Fibroblast of upper back skin (primary cell): ENCODE measurements around the gene POTEE.
"Not testable (repeated sequence)": the region's sequence is repeated elsewhere in the genome, so short reads cannot be mapped to it uniquely, and the experiment has no call there.

Source experiments
- DNase-seq: peaks from one replicate; pipeline ENCODE4 v3.0.0-alpha.2; 2013

The POTEE gene

DNA sequence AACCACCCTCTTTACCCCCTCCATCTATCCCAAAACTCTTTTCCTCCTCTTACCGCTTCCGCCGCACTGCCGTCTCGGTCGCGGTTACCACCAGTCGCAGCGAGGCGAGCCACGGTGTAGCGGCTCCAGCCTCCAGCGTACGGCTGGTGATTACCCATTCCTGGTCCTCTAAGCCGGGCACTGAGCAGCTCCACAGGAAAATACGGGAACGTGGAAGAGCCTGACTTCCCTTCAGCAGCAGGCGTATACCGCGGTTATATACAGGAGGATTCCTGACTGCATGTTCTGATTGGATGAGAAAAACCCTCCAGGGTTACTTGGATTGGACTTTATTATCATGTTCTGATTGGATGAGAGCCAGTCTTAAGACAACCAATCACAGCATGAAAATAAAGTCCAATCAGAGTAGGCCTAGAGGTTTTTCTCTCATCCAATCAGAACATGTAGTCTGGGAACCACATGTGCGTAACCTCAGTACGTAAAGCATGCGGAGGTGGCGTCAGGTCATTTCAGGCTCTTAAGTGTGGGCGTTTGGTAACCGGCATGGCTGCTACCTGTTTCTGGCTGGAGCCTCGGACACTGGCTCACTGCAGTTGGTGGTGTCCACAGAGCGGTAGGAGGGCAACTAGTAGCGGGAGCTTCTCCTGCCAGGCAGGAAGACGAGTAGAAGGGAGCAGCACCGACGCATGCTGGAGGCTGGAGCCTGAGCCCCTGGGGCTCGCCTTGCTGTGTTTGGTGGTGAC is at the start of gene POTEE:
TSS of gene POTEE (plus strand) at position 507 of the 743 bp plus-strand sequence. CDS start 8,867 bp downstream, outside the sequence.
- DNase-seq, result not testable (repeated sequence)

GRCh38 chr2:131165562-131165961 is 43.8 kb upstream of the POTEE start:
- not testable (repeated sequence) for DNase-seq

GRCh38 chr2:131168538-131168937 is 40.8 kb upstream of the POTEE start:
- DNase-seq, result no peak

DNA sequence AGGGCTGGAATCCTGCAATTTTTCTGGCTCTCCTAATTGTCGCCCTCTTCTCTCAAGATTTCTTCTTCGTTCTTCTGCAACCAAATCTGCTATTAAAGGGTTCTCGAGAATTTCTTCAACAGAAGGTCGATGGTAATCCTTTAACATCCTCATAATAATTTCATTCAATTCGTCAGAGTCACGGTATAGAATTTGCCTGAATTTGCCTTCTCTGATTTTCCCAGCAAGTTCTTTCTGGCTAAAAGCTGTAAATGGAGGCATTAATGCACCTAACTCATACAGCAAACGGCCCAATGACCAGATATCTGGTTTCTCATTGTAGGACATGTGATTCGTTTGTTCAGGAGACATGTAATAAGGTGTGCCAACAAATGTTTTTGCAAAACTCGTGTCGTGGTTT is 31.3 kb upstream of the POTEE start:
- not testable (repeated sequence) for DNase-seq

DNA sequence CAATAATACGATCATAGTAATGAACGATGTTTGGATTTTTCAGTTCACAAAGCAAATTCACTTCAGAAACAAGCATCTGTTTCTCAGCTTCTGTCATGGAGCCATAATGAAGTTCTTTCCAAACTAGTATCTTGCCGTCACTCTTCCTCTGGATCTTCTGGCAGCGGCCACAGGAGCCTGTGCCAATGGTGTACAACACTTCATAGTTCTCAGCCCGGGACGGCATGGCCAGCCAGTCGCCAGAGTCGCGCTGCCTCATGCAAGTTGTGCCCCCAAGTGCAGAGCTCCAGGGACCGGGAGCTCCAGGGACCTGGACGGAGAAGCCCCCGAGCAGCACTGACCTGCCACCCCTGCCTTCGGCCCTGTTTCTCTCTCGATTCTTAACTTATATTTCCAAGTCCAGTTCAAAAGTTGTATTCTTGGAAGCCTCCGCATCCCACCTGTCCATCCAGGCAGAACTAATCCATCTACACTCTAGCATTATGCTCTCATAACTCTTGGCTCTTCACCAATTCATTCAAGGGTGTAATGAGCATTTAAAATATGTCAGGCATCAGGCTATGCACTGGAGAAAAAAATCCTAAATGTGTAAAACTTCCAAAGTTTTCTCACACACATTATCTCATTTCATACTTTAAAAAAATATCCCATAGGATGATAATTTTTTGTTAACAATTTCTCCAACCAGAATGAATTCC is 30.5 kb upstream of the POTEE start:
- DNase-seq, result not testable (repeated sequence)

DNA sequence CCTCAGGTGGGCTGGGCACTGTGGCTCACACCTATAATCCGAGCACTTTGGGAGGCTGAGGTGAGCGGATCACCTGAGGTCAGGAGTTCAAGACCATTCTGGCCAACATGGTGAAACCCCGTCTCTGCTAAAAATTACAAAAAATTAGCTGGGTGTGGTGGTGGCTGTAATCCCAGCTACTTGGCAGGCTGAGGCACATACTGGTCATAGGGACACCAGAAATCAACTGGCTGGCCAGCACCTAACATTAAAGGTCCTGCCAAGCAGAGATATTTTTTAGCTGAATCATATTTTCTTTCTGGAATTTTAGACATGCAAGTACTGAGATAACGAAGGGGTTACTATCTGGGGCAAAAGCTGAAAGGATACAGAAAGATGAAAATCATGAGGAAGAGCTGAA is 27.9 kb upstream of the POTEE start:
- DNase-seq, result peak; percentile 1

GRCh38 chr2:131193421-131193820 is 15.9 kb upstream of the POTEE start:
- not testable (repeated sequence) for DNase-seq

GRCh38 chr2:131196186-131196585 is 13.2 kb upstream of the POTEE start:
- DNase-seq, result not testable (repeated sequence)

DNA sequence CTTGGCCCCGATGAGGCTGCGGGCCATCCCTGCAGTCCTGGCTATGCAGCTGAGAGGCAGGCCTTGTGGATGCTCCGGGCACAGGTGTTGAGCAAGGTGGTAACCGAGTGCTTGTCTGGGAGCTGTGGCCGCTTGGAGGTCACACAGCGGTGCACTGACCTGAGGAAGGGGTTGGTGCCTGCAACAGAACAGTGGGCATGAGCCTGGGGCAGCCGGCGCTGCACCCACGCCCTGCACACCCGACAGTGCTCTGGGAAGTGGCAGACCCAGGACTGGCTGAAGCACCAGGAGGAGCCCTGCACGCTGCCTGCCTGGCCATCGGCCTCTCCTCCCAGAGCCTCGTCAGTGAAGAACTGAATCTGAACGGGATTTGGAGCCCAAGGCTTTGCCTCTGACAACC is 8.2 kb upstream of the POTEE start:
- no peak for DNase-seq

DNA sequence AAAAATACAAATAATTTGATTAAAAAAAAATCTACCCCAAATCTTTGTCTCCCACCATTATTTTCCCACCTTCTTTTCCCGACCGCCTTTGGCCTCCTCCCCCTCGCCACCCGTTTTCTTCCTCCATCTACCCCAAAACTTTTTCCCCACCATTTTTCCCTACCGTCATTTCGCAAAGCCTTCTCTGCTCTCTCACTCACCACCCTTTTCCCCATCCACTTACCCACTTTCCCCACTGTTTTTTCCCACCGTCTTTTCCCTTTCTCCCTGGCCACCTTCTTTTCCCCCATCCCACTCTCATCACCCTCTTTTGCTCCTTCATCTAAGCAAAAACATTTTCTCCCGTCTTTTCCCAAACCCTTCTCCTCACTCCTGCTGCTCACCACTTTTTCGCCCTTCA is 1.5 kb upstream of the POTEE start:
- DNase-seq, result not testable (repeated sequence)

- DNase-seq, result not testable (repeated sequence)
Observed at GRCh38 chr2:131209773-131210104, 403 bp downstream of the POTEE start.

- DNase-seq, result not testable (repeated sequence)
Observed at GRCh38 chr2:131210434-131211211, 1.3 kb downstream of the POTEE start.

- not testable (repeated sequence) for DNase-seq
Observed at GRCh38 chr2:131217238-131217986, 8.1 kb downstream of the POTEE start.

DNA sequence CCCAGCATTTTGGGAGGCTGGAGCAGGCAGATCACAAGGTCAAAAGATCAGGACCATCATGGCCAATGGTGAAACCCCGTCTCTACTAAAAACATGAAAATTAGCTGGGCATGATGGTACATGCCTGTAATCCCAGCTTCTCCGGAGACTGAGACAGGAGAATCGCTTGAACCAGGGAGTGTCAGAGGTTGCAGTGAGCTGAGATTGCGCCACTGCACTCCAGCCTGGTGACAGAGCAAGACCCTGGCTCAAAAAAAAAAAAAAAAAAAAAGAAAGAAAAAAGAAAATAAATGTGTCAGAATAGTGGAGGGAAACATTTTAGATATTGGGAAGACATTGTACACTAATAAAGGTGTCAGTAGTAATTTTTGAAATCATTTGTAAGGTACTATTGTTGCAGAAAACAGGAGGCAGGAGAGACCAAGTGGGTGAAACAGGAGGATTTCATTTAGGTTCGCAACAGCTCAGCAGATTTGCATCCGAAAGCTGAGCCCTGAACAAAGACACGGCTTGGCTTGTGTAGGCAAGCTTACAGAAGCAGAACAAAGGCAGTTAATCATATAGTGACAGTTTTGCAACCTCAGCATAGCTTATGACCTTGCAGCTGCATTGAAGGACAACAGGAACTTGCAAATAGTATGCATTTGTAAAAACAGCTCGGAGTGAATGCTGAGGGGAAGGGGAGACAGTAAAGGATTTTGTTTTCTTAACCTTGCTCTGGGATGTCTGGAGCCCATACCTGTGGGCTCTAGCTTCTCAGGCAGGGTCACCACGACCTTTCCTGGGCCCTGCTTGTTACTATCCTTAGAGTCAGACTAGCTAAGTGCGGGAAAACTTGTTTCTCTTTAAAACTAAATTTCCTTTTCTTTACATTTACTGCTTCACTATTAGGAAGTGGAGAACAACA is 26.5 kb downstream of the POTEE start:
- DNase-seq, result not testable (repeated sequence)
